COLO668 (cell line): ENCODE data around the gene CCDC141.

Experiments
- DNase-seq: peaks from one replicate; lab custom pipeline; 2025; ENCODE audit not compliant: unreplicated experiment; lab: John Stamatoyannopoulos, UW

The CCDC141 gene

DNA sequence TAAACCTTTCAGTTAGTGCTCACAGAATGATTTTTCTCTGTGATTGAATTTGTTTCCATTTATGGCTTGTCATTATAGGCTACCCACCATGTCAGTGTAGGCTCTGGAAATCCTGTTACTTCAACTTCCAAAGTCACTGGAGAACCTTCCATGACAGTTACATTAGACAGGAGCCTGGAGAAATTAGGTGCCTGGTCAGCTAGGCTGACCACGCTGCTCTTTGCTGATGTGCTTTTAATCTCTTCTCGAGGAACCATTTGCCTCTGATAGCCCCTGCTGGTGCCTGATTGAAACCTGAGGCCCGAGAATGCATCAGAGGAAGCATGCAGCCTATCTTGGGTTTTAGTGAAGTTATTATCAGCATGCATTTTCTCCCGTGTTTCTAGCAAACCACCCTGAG, 213.1 kb downstream of the CCDC141 start:
- no peak for DNase-seq

DNA sequence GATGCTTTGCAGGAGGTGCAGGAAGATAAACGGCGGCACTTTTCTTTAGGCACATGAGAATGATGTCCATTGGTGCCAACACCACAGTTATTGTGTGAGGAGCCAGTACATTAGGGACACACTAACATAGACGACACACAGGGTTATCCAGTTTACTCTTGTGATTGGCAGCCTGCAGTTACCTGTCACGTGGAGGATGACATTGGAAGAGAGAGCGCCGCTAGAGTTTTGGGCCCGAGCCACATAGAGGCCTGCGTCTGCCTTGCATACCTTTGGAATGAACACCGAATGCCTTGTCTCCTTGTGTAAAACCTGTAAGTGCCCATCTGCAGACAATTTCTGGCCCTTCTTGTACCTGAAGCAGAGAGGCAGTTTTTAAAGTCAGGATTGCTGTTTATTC, 215.9 kb downstream of the CCDC141 start:
- DNase-seq, result no peak

DNA sequence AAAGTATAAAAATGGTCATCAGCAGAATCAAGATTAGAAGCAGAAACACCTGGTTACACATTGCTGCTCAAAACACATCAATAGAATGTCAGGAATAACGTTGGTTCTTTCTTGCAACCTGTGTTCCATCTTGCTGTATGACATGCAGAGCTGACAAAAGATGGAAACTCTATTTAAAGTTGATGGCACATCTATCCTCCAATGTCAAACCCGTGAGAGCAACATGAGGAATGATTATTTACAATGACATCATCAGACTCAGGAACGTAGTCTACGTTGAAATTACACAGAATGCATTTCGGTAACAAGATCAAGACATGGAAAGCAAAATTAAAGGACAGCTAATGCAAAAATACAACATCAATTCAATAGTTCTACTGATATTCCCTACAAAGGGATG, 216.6 kb downstream of the CCDC141 start:
- no peak for DNase-seq

DNA sequence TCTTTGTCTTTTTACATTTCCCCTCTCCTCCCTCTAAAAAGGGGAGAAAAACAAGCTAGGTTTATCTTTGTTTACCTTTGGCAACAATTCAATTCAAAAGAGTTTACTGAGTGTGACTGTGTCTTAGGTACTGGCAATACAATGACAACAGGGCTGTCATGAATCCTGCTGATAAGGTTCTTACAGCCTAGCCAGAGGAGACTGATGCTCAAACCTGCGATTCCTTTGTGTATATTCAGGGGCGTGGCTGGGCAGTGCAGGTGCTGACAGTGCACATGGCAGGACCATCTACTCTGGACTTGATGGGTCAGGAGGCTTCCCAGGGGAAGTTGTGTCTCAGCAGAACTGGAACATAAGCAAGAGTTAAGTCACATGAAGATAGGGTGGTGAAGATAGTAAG, 219.5 kb downstream of the CCDC141 start:
- DNase-seq, result peak; percentile 18

DNA sequence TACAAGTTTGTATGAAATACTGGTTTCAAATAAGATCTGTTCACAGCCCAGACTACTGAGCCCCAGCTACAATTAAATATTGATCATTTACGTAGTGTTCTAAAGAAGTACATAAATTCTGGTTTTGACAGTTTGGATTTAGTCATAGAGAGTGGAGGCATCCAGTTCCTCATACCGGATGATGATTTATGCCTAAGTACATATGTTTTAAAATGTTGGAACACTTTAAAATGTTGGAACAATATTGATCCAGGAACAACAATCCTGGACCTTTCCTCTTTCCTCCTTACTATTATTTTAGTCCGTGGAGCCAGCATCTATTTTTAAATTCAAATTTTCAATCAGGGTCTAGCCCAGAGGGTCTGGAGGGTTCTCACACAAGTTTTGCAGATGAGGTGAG, 220.0 kb downstream of the CCDC141 start:
- no peak for DNase-seq

DNA sequence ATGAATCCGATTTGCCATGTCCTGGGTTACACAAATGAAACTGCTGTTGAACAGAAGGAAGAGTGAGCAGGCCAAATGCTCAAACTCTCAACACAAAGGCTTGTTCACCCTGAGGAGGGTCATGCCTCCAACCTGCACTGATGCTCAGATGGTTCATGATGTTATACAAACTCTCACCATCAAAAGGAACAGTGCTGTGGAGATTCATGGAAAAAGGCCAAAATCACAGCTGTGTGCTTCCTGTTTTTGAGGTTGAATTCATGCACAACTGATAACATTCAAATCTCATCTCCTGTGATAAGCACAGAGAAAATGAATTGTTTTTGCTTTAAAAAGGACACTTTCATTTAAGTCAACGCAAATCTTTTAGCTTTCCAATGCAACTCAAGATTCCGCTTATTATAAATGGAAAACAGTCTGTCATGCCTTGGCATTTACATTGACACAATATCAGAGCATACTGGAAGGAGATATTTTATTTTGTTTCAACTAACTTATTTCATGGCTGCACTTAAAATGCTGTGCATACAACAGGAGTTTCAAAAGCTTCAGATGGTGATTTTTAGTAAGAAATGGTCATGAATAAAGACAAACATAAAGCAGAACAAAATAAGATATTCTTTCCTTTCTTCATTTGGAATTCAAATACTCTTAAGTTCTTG, 220.5 kb downstream of the CCDC141 start:
- DNase-seq, result no peak

DNA sequence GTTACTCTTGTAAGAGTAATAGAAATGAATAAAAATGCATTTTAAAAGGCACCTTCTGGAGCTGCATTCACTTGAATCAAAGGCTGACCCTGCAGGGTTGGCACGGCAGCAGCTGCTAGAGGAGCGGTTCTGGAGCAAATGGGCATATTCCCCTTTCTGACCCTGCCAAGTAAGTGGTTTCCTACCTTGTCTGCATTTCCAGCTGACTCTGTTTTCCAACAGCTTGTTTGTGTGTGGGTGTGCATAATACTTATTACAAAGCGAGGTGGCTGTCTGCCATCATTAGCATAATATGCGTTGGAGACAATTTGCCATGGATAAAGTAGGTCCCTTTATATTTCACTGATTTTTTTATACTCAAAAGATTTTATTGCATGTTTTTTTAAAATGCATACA, 221.5 kb downstream of the CCDC141 start:
- DNase-seq, result no peak

DNA sequence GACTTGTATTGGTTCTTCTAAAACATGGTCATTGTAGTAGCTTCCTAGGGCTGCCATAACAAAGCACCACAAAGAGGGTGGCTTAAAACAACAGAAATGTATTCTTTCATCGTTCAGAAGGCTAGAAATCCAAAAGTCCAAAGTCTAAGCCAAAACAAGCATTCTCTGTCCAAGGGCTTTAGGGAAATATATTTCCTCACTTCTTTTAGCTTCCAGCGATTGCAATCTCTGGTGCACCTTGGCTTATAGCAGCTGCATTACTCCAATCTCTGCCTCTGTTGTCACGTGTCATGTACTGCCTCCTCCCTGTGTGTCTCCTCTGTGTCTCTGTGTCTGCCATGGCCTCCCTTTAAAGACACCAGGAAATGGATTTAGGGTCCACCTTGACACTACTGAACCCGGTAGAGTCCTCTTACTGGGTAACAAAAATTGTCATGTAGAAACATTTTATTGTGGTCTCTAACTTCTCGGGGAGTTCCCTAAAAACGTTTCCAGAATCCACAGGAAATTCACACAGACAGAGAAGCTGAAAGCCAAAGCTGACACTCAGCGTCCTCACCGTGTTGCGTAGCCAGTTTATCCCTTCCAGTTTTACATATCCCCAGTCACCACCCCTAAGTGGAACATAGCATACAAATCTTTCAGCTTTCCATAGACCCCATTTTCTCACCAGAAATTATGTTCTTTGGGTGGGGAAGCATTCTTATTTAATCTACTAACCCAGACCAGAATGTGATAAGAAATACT, 222.0 kb downstream of the CCDC141 start:
- DNase-seq, result no peak

DNA sequence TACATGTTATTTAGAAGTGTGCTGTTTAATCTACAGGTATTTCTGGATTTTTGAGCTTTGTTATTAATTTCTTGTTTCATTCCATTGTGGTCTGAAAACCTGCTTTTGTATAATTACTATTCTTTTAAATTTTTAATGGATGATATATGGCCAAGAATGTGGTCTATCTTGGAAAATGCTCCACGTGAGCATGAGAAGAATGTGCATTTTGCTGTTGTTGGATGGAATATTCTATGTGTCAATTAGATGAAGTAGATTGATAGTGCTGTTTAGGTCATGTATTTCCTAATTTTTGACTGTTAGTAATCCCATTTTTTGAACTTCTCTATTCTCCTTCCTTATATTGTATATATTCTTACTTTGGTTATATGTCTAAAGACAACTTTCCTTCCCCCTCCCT, 222.8 kb downstream of the CCDC141 start:
- no peak for DNase-seq

DNA sequence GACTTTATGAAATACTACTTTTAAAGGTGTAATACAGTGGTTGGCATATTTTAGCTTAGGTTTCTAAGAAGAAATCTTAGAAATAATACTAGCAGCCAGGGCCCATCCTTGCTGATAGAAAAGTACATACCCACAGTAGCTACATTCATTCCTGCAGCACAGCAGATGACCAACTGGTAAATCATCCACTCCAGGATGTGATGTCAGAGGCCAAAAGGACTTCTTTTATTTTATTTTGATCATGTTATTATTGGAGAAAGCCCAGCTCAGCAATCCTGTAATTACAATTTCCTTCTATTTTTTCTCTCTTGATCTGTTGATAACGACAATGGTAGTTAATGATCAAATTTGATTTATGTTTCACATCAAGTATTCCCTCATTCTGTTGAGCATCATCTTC, 224.8 kb downstream of the CCDC141 start:
- DNase-seq, result no peak

DNA sequence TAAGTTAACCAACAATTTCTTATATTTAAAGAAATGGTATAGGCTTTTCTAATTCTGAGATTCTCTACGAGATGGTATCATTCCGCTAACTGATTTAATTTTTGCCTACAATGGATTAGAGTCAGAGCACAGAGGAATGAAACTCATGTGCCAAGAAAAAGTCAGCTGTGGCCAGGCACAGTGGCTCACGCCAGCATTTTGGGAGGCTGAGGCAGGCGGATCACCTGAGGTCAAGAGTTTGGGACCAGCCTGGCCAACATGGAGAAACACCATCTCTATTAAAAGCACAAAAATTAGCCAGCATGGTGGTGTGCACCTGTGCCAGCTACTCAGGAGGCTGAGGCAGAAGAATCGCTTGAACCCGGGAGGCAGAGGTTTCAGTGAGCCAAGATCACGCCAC, 225.8 kb downstream of the CCDC141 start:
- DNase-seq, result no peak

DNA sequence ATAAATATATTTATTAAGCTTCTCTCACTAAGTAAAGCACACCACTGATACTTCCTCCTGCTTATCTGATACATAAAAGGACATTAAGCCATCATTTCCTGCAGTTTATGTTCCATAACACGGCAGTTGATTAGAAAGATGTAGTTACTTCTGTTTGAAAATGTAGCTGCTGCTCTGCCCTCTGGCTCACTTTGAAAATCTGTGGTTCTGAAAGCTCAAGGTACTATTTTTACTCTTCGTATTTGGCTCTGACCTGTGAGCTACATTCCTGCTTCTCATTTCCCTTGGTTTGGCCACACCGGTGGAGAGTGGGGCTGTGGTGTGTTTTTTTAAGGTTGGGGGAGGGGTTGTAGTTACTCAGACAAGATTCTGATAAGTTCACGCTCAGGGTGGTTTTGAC, 229.9 kb downstream of the CCDC141 start:
- DNase-seq, result no peak

DNA sequence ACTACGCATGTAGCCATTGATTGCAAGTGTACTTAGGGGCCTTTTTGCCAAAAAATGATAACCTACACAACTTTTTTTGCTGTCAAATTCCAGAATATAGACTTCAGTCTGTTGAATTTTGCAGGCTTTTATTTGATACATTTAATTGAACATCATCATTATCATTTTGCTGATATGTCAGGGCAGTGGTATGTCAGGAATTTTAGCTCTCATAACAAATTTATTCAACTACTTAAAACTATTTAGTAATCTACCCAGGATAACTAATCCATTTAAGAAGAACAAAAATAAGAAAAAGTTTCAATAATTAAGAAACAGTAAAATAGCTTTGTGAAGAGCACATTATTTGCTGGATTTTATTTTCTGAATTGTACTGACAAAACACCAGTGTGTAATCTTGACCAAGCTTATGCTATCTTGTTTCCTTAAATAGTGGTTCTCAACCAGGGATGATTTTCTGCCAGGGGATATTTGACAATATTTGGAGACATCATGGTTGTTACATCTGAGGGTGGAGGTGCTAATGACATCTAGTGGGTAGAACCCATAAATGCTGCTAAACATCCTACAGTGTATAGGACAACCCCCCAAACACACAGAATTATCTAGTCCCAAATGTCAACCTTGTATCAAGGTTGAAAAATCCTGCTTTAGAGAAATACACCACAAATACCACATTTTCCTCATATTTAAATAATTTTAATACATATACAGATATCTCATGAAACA, 230.6 kb downstream of the CCDC141 start:
- DNase-seq, result no peak

DNA sequence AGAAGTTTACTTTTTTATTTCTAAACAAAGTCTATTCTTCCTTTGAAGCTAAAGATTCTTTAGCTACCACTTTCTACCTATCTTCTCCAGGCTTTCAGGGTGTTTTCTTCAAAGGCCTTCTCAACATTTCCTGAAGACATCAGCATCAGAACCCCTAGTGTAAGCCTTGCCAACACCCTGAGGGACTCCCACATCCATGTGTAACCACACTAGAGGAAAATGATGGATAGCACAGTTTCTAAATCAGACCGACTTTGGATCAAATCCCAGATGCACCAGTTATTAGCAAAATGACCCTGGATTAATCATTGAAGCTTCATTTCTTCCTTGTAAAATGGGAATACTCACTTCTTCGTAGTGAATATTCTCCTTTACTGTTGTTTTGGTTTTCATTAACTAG, 238.0 kb downstream of the CCDC141 start:
- no peak for DNase-seq

DNA sequence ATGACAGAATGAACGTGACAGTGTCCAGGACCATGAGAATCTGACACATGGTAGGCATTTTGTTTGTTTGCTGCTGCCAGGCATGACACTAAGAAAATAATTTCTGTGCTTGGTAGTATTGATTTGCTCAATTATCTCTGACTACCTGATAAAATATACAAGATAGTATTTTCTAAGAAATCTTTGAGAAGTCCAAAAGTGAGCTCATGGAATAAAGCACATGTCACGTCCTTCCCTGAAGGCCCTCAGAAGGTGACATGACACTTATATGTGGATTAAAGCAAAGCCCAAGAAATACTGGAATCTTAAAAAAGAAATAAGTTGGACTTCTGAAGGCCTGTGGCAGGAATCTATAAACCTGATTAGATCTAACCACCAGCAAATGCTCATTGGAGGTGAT, 238.9 kb downstream of the CCDC141 start:
- DNase-seq, result no peak

DNA sequence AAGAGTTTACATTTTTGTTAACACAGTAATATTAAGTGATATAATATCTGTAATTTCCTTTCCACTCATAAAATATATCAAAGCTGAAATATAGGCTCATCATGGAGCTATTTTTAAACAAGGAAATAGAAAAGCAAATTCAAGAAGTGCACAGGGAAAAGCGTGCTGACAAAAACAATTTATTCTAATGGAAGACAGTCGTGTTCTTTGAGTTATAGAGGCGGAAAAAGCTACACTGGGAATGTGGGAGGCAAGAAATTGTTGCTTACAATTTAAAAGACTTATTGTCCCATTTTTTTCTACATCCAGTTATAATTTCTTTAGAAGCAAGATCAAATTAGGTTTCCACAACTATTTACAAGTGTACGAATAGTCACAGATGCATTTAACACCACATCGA, 239.5 kb downstream of the CCDC141 start:
- DNase-seq, result no peak

DNA sequence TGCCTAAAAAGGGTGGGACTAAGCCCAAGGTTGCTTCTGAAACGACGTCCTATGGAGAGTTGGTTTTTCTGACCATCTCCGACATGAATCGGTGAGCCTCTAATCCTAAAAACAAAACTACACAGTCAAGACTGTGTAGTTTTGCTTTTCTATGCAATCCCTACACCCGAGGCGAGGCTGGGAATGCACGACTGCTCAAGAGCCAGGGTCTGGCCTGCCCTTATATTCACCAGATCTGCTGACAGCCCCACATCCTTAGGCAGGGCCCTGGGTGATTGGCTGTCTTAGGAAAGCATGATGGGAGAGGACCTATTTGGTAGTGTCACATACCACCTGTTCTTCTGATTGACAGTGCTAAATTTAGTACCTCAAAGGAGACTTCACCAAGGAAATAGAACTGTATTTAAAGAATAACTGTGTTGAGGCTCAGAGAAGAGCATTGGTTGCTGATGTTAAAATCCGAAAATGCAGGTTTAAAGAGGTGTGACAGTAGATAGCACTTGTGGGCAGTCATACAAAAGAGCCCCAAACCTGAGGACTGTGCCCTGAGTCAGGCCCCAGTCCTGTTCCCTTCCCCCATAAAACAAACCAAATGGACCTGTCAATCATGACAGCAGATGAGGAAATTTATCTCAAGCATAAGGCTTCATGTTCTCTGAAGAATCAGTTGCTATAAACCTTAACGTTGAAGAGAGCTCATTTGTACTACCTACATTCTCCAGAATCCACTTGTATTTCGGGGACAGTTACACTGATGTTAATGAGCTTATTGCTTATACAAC, 242.5 kb downstream of the CCDC141 start, which contains the start of gene TTN:
TTN (minus strand) TSS at position 197 of the 782 bp plus-strand sequence. CDS start 2,781 bp downstream, outside the sequence.
- DNase-seq, result no peak

DNA sequence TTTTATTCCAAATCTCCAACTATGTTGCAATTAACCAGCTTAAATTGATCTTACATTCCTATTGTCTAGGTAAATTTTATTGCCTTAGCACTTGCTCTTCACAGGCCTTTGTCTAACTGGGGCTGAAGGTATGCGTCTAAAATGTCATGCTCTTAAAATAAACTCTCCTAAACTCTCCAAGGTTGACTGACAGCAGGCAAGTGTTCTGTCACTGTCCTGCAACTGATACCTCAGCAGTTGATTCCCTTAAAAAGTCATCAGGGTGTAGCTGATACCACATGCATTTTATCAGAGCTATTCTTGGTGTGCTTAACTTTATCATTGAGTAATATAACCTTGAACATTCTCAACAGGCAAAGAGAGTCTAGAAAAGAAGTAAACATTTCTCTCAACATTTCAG, 243.4 kb downstream of the CCDC141 start:
- DNase-seq, result no peak

DNA sequence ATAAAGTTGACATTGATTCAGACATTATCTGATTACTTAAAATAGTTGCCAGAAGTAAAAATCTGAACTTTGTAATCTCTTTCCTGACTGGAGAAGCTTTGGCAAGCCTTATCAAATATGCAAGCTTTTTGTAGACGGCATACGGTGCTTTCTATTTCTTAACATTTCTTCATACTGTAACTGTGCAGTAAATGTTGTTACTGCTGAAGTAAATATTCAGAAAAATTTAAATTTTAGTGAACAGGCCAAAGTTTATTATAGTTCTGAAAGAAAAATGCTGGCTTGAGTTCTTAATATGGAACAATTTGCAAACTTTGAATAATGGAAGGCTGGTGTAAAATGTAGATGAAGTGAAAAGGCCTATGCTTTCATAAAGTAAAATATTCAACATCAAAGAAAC, 244.5 kb downstream of the CCDC141 start:
- no peak for DNase-seq

DNA sequence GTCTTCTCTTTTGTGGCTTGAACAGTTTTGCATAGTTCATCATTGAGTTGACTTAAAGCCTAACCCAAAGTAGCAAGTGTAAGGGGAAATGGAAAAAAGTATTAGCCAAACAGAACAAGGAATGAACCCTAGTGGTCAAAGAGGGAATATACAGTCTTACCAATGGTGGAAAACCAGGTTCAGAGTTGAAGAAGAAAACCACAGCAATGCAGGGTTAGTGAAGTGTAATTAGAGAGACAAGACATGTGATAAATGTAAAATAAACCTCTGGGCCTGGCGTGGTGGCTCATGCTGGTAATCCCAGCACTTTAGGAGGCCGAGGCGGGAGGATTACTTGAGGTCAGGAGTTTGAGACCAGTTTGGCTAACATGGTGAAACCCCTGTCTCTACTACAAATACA, 245.1 kb downstream of the CCDC141 start:
- no peak for DNase-seq

DNA sequence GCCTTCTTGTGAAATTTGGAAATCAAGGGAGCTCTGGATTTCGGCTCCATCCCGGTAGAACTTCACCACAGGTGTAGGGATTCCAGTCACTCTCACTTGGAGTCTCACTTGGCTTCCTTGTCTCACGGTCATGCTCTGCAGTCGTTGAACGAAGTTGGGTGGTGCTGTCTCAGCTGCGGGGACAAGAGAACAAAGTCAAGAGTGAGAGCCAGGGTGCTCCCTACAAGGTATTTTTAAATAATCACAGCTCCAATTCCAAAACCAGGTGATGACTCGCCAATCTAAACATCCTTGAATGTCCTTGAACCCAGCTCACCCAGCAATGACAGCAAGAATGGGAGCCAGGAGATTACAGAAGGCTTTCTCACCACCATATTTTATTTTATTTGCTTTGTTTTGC, 249.4 kb downstream of the CCDC141 start:
- no peak for DNase-seq
